Hepatocyte (in vitro differentiated cells): ENCODE results near the gene WFDC12. TPM values are rescaled to one million over a fixed set of nuclear protein-coding genes. Genes with fewer than 3 reads are reported as not detected.

ENCODE experiments used
- DNase-seq: peaks from one replicate; pipeline ENCODE4 v3.0.0-alpha.2; 2016; ENCODE audit warnings: low spot score
- H2AFZ ChIP-seq: fragments of 200-600 bp; sonication (generic); 2 replicates; pipeline ENCODE4 v1.6.0; 2016; ENCODE audit warnings: antibody characterized with exemption, mild to moderate bottlenecking
- H3K27ac ChIP-seq: fragments of 200-600 bp; sonication (generic); 2 replicates; pipeline ENCODE4 v1.5.1; 2016; ENCODE audit warnings: mild to moderate bottlenecking
- H3K27me3 ChIP-seq: fragments of 200-600 bp; sonication (generic); 2 replicates; pipeline ENCODE4 v1.6.1; 2016
- H3K36me3 ChIP-seq: fragments of 200-600 bp; sonication (generic); replicated peaks from 2 replicates; pipeline ENCODE4 v1.5.1; 2016; ENCODE audit warnings: low read depth; ENCODE audit not compliant: insufficient read depth
- H3K4me1 ChIP-seq: fragments of 200-600 bp; sonication (generic); 2 replicates; pipeline ENCODE4 v1.5.1; 2016; ENCODE audit warnings: mild to moderate bottlenecking, moderate library complexity; ENCODE audit not compliant: insufficient read depth
- H3K4me2 ChIP-seq: fragments of 200-600 bp; sonication (generic); 2 replicates; pipeline ENCODE4 v1.6.0; 2016
- H3K4me3 ChIP-seq: fragments of 200-600 bp; sonication (generic); 2 replicates; pipeline ENCODE4 v1.5.1; 2016; ENCODE audit warnings: mild to moderate bottlenecking
- H3K79me2 ChIP-seq: fragments of 200-600 bp; sonication (generic); 2 replicates; pipeline ENCODE4 v1.6.0; 2017; ENCODE audit warnings: mild to moderate bottlenecking
- H3K9me2 ChIP-seq: fragments of 200-600 bp; sonication (generic); replicated peaks from 2 replicates; pipeline ENCODE4 v1.6.0; 2017; ENCODE audit warnings: mild to moderate bottlenecking; ENCODE audit not compliant: insufficient read depth
- H3K9me3 ChIP-seq: fragments of 200-600 bp; sonication (generic); 2 replicates; pipeline ENCODE4 v1.5.1; 2016; ENCODE audit warnings: low read depth, mild to moderate bottlenecking
- H4K20me1 ChIP-seq: fragments of 200-600 bp; sonication (generic); 2 replicates; pipeline ENCODE4 v1.6.0; 2016; ENCODE audit warnings: mild to moderate bottlenecking; ENCODE audit not compliant: insufficient read depth, poor library complexity, severe bottlenecking
- EZH2 ChIP-seq: fragments of 200-600 bp; sonication (generic); IDR thresholded peaks from 2 replicates; pipeline ENCODE4 v1.6.1; 2016; ENCODE audit warnings: antibody characterized with exemption, mild to moderate bottlenecking, borderline replicate concordance
- EZH2phosphoT487 ChIP-seq: fragments of 200-600 bp; sonication (generic); IDR thresholded peaks from one replicate; pipeline ENCODE4 v1.6.1; 2018; ENCODE audit warnings: antibody characterized with exemption, mild to moderate bottlenecking, low read depth, moderate library complexity; ENCODE audit not compliant: unreplicated experiment, severe bottlenecking
- WGBS: methylation state at CpG from one replicate; pipeline ENCODE4 v1.1.6; 2016; ENCODE audit warnings: low lambda C conversion rate; ENCODE audit errors: missing lambda C conversion rate; 5-methylcytosine and 5-hydroxymethylcytosine counted together
- polyA plus RNA-seq: library from polyadenylated mRNA; unstranded; fragments of >200 nt; fragmentation: Nextera tagmentation; extraction: Ambion mirVana; gene quantifications from 2 replicates; pipeline ENCODE4 v1.2.1, GENCODE V29; 2016
- total RNA-seq: library from RNA; depleted of rRNA; stranded (reverse); fragments of >200 nt; gene quantifications from 2 replicates; pipeline ENCODE4 v1.2.3, GENCODE V29; 2014
- TF ChIP-seq, protein P1 (sequence below): fragments of 200-600 bp; sonication (generic); IDR thresholded peaks from 2 replicates; pipeline ENCODE4 v1.5.1; 2016; ENCODE audit warnings: antibody characterized with exemption, mild to moderate bottlenecking; ENCODE audit not compliant: poor library complexity

The WFDC12 gene
- total and polyA plus RNA-seq, 2 experiments from 2014 or later = not detected

DNA sequence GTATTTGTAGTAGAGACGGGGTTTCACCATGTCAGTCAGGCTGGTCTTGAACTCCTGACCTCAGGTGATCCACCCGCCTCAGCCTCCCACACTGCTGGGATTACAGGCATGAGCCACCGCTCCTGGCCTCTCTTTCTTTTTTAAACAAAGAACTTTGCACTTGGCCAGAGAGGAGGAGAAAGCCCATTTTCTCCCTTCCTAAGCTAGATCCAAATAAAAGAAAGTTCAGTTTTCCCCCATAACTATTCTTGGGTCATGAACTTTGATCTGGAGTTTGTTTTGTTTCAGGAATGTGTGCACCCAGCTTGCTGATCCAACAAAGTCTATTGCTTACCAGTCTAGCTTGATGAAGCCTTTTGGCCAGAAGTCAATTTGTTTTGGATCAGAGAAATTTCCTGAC is 46.7 kb downstream of the WFDC12 start:
- H3K79me2 ChIP-seq = no peaks in the 10 kb centered on the region
- no peaks in the 10 kb centered on the region for H4K20me1 ChIP-seq
- no peak overlapping the region for H2AFZ ChIP-seq
- TF ChIP-seq, protein P1, sequence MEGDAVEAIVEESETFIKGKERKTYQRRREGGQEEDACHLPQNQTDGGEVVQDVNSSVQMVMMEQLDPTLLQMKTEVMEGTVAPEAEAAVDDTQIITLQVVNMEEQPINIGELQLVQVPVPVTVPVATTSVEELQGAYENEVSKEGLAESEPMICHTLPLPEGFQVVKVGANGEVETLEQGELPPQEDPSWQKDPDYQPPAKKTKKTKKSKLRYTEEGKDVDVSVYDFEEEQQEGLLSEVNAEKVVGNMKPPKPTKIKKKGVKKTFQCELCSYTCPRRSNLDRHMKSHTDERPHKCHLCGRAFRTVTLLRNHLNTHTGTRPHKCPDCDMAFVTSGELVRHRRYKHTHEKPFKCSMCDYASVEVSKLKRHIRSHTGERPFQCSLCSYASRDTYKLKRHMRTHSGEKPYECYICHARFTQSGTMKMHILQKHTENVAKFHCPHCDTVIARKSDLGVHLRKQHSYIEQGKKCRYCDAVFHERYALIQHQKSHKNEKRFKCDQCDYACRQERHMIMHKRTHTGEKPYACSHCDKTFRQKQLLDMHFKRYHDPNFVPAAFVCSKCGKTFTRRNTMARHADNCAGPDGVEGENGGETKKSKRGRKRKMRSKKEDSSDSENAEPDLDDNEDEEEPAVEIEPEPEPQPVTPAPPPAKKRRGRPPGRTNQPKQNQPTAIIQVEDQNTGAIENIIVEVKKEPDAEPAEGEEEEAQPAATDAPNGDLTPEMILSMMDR = no peak
- TF ChIP-seq EZH2 (no peak), EZH2phosphoT487 (no peak)
- H3K9me2 ChIP-seq = no peaks in the 10 kb centered on the region
- WGBS = 61% methylated on average over 3 of the region's 3 CpGs
- H3K27ac ChIP-seq = no peak overlapping the region
- DNase-seq = no peak
- H3K4me1 ChIP-seq = no peaks in the 10 kb centered on the region
- no peak overlapping the region for H3K4me3 ChIP-seq
- H3K9me3 ChIP-seq = peaks cover 3% of the 10 kb centered on the region
- no peaks in the 10 kb centered on the region for H3K27me3 ChIP-seq
- no peaks in the 10 kb centered on the region for H3K36me3 ChIP-seq
- H3K4me2 ChIP-seq = no peak overlapping the region

Other genes starting within 250 kb of the WFDC12 start
- 86.3 and 89.5 TPM in 2 replicates for gene YWHAB, start 238.8 kb downstream of the WFDC12 start, total RNA-seq
- gene YWHAB, start 238.8 kb downstream of the WFDC12 start, polyA plus RNA-seq = 163 and 169 TPM in 2 replicates
- gene PABPC1L, start 214.4 kb downstream of the WFDC12 start, total RNA-seq = 18.0 and 23.5 TPM in 2 replicates
- gene PABPC1L, start 214.4 kb downstream of the WFDC12 start, polyA plus RNA-seq = 15.6 and 29.6 TPM in 2 replicates
- gene TOMM34, start 164.1 kb downstream of the WFDC12 start, total RNA-seq = 32.0 and 41.6 TPM in 2 replicates
- 44.1 and 50.0 TPM in 2 replicates for gene TOMM34, start 164.1 kb downstream of the WFDC12 start, polyA plus RNA-seq
- 16.5 and 21.4 TPM in 2 replicates for gene STK4, start 158.0 kb downstream of the WFDC12 start, total RNA-seq
- gene STK4, start 158.0 kb downstream of the WFDC12 start, polyA plus RNA-seq = 11.4 and 16.4 TPM in 2 replicates
- 0.24 and 0.43 TPM in 2 replicates for gene KCNS1, start 23.3 kb downstream of the WFDC12 start, total RNA-seq
- gene KCNS1, start 23.3 kb downstream of the WFDC12 start, polyA plus RNA-seq = 0.28 and 0.42 TPM in 2 replicates
- 0.47 TPM in 1 of 2 replicates, not detected in the other for gene WFDC5, start 9.3 kb downstream of the WFDC12 start, total RNA-seq
- gene WFDC5, start 9.3 kb downstream of the WFDC12 start, polyA plus RNA-seq = not detected in 2 replicates
- gene PI3, start 50.4 kb upstream of the WFDC12 start, total RNA-seq = 4.8 and 5.7 TPM in 2 replicates
- 19.8 and 28.9 TPM in 2 replicates for gene PI3, start 50.4 kb upstream of the WFDC12 start, polyA plus RNA-seq
- gene SEMG1, start 82.6 kb upstream of the WFDC12 start, total RNA-seq = not detected in 2 replicates
- not detected in 2 replicates for gene SEMG1, start 82.6 kb upstream of the WFDC12 start, polyA plus RNA-seq
- not detected in 2 replicates for gene SEMG2, start 96.9 kb upstream of the WFDC12 start, total RNA-seq
- not detected in 2 replicates for gene SEMG2, start 96.9 kb upstream of the WFDC12 start, polyA plus RNA-seq
- gene SLPI, start 130.1 kb upstream of the WFDC12 start, total RNA-seq = 1,143 and 1,330 TPM in 2 replicates
- gene SLPI, start 130.1 kb upstream of the WFDC12 start, polyA plus RNA-seq = 9,786 and 10,154 TPM in 2 replicates
- not detected in 2 replicates for gene RBPJL, start 182.4 kb upstream of the WFDC12 start, total RNA-seq
- not detected in 2 replicates for gene RBPJL, start 182.4 kb upstream of the WFDC12 start, polyA plus RNA-seq
- 0.57 TPM in 1 of 2 replicates, not detected in the other for gene MATN4, start 183.8 kb upstream of the WFDC12 start, total RNA-seq
- 0.50 TPM in 1 of 2 replicates, not detected in the other for gene MATN4, start 183.8 kb upstream of the WFDC12 start, polyA plus RNA-seq
- gene SDC4, start 224.0 kb upstream of the WFDC12 start, total RNA-seq = 191 and 194 TPM in 2 replicates
- 159 and 178 TPM in 2 replicates for gene SDC4, start 224.0 kb upstream of the WFDC12 start, polyA plus RNA-seq
- gene SYS1, start 238.7 kb upstream of the WFDC12 start, total RNA-seq = 42.0 and 50.7 TPM in 2 replicates
- gene SYS1, start 238.7 kb upstream of the WFDC12 start, polyA plus RNA-seq = 28.9 and 35.8 TPM in 2 replicates